Lung (tissue), 12 donors: ENCODE measurements around the gene ARHGAP28. TPM values are rescaled to one million over a fixed set of nuclear protein-coding genes. Genes with fewer than 3 reads are reported as not detected.

Source experiments
- ATAC-seq: fragments of 200-7000 bp; cut with Tn5 transposase; one replicate; pipeline ENCODE4 v1.9.1; 2020; ENCODE audit warnings: moderate number of reproducible peaks; ENCODE audit not compliant: insufficient read depth, low FRiP score
- DNase-seq, 3 donors: peaks; one replicate each; pipeline ENCODE4 v3.0.0-alpha.2; 2013 to 2017
- H3K27ac ChIP-seq, 2 donors: one replicate each; pipeline ENCODE4 v1.5.1; 2013; ENCODE audit warnings: mild to moderate bottlenecking in 2 of 2, moderate library complexity in 2 of 2, control low read depth in 1 of 2, inconsistent platforms in 1 of 2, low read depth in 1 of 2, low read length in 1 of 2
- H3K27me3 ChIP-seq, 3 donors: one replicate each; pipeline ENCODE4 v1.5.1; 2013; ENCODE audit warnings: low read length in 2 of 3; ENCODE audit not compliant: control insufficient read depth in 3 of 3, insufficient read depth in 3 of 3
- H3K36me3 ChIP-seq, 4 donors: one replicate each; pipeline ENCODE4 v1.5.1; 2013; ENCODE audit warnings: low read length in 4 of 4, mild to moderate bottlenecking in 1 of 4, moderate library complexity in 1 of 4; ENCODE audit not compliant: control insufficient read depth in 4 of 4, insufficient read depth in 4 of 4
- H3K4me1 ChIP-seq, 5 donors: one replicate each; pipeline ENCODE4 v1.5.1; 2013; ENCODE audit warnings: low read length in 5 of 5, mild to moderate bottlenecking in 2 of 5, moderate library complexity in 1 of 5; ENCODE audit not compliant: control insufficient read depth in 5 of 5, insufficient read depth in 5 of 5
- H3K4me3 ChIP-seq: one replicate; pipeline ENCODE4 v1.5.1; 2013; ENCODE audit warnings: mild to moderate bottlenecking, control low read depth, moderate library complexity
- H3K9ac ChIP-seq, 2 donors: one replicate each; pipeline ENCODE4 v1.5.1; 2013; ENCODE audit warnings: low read length in 2 of 2, control low read depth in 1 of 2; ENCODE audit not compliant: insufficient read depth in 1 of 2
- H3K9me3 ChIP-seq, 4 donors: one replicate each; pipeline ENCODE4 v1.5.1; 2013; ENCODE audit warnings: low read length in 3 of 4, mild to moderate bottlenecking in 1 of 4, moderate library complexity in 1 of 4; ENCODE audit not compliant: control insufficient read depth in 4 of 4, insufficient read depth in 3 of 4
- whole genome bisulfite sequencing, 2 donors: extraction: QIAGEN DNeasy Blood & Tissue Kit; methylation state at CpG; one replicate each; pipeline ENCODE4 v1.1.7; 2013; 5-methylcytosine and 5-hydroxymethylcytosine counted together
- polyA plus RNA-seq, 2 donors: library from polyadenylated mRNA; stranded (reverse); fragments of 200-250 nt; gene quantifications; one replicate each; pipeline ENCODE4 v1.2.1, GENCODE V29; 2013
- total RNA-seq, 2 donors: library from RNA; depleted of rRNA in 1 of 2; stranded (reverse); fragments of >200 nt in 1 of 2; gene quantifications; one replicate each; pipeline ENCODE4 v1.2.1, GENCODE V29; 2014 to 2021
- TF ChIP-seq, protein P1 (sequence below): IDR thresholded peaks from 2 replicates; pipeline ENCODE4 v1.5.1; 2012; ENCODE audit warnings: mild to moderate bottlenecking; ENCODE audit errors: control extremely low read depth, extremely low read depth
- donor health status: control.
- donor health status: control.
- donor health status: Bipolar disorder and iron deficiency.
- donor health status: healthy.
- donor health status: DM: yes; HTN: yes; CAD: no.

The ARHGAP28 gene
- total and polyA plus RNA-seq, 4 donors = 1.4 to 123 (median 5.6) TPM

DNA sequence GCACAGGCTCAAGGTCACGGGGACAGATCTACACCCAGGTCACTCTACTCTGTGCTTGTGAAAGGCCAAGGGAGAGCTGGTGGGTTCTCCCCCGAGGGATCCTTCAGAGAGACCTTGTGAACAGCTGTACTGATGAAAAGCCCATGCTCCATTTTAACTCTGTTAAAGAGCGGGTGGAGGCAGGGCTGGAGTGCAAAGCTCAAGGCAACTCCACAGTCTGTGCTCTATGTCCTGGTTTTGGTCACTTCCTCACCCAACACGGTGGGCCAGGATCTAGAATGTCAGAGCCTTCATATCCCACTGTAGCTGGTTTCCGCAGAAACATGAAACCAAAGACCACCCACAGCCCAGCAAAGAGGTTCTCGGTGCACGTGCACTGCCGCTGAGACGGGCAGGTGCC, 210.9 kb downstream of the ARHGAP28 start:
- Histone ChIP-seq H3K4me1 (no peaks in the 10 kb centered on the region), H3K27me3 (no peaks in the 10 kb centered on the region), H3K9ac (no peak overlapping the region), H3K9me3 (no peaks in the 10 kb centered on the region), H3K36me3 (no peaks in the 10 kb centered on the region), H3K4me3 (no peak overlapping the region), H3K27ac (no peak overlapping the region)
- no peak for DNase-seq
- WGBS, 2 donors = 93 to 95% methylated on average over 9 of the region's 9 CpGs
- TF ChIP-seq, protein P1, sequence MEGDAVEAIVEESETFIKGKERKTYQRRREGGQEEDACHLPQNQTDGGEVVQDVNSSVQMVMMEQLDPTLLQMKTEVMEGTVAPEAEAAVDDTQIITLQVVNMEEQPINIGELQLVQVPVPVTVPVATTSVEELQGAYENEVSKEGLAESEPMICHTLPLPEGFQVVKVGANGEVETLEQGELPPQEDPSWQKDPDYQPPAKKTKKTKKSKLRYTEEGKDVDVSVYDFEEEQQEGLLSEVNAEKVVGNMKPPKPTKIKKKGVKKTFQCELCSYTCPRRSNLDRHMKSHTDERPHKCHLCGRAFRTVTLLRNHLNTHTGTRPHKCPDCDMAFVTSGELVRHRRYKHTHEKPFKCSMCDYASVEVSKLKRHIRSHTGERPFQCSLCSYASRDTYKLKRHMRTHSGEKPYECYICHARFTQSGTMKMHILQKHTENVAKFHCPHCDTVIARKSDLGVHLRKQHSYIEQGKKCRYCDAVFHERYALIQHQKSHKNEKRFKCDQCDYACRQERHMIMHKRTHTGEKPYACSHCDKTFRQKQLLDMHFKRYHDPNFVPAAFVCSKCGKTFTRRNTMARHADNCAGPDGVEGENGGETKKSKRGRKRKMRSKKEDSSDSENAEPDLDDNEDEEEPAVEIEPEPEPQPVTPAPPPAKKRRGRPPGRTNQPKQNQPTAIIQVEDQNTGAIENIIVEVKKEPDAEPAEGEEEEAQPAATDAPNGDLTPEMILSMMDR = no peak
- no peak for ATAC-seq

DNA sequence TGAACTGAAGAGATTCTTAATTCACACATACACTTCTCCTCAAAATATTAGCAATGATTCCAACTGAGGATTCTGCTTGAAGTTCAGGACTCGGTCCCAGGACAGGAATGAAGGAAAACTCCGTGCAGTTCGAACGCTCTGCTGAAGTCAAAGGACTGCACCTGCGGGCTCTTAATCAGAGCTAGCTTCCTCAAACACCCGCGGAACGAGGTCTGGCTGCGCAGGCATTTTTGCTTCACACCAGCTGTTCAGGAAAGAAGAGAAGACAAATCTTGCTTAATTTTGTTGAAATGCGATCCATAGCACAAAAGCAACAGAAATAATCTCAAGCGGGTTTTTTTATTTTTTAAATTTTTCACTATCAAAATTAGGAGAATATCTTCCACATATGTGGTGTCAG, 212.5 kb downstream of the ARHGAP28 start:
- WGBS, 2 donors = 58 to 70% methylated on average over 11 of the region's 11 CpGs
- ATAC-seq (no peak), DNase-seq (no peak)
- Histone ChIP-seq H3K4me3 (no peak overlapping the region), H3K9me3 (no peaks in the 10 kb centered on the region), H3K27me3 (no peaks in the 10 kb centered on the region), H3K36me3 (no peaks in the 10 kb centered on the region), H3K27ac (no peak overlapping the region), H3K4me1 (no peaks in the 10 kb centered on the region), H3K9ac (no peak overlapping the region)
- TF ChIP-seq, protein P1 = no peak

DNA sequence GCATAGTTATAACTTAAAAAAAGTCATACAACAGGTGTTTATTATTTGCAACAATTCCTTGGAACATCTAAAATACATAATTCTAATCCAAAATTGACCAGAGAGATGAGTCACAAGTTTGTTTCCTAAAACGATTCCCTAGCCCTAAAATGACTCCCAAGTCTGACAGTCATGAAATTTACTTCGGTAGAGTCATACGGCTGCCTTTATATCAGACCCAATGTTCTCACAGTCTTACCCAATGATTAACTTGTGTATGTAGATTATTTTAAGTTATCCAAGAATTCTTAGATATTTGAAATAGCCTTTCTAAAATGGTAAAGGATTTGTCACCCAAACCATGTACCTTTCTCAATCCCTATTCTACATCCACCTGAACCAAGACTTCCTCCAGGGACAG, 213.2 kb downstream of the ARHGAP28 start:
- H3K4me3 ChIP-seq = no peak overlapping the region
- ATAC-seq = no peak
- TF ChIP-seq, protein P1 = no peak
- peaks cover 0 to 6% (median 0%) of the 10 kb centered on the region in 5 donors for H3K4me1 ChIP-seq
- H3K9me3 ChIP-seq = no peaks in the 10 kb centered on the region
- no peaks in the 10 kb centered on the region for H3K36me3 ChIP-seq
- no peak overlapping the region for H3K27ac ChIP-seq
- no peaks in the 10 kb centered on the region for H3K27me3 ChIP-seq
- DNase-seq = no peak
- WGBS, 2 donors = 92 to 95% methylated on average over 3 of the region's 3 CpGs
- H3K9ac ChIP-seq = no peak overlapping the region

DNA sequence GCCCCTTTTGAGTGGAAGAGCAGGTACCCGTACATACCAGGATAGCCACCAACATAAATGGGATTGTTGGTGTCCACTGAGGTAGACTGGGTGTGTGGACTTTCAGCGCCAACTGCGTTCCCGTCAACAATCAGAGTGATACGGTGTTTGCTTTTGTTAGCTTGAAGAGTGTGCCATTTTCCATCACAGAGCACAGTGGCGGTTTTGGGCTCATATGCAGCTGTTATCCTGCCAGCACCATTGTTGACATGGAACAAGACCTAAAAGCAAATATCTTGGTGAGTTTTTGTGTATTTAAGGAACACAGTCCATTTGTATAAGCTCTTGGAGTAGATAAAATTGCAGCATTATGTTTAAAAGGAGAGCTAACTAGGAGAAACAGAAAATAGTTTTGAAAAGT, 213.6 kb downstream of the ARHGAP28 start:
- no peaks in the 10 kb centered on the region for H3K9me3 ChIP-seq
- 74 to 86% methylated on average over 6 of the region's 6 CpGs for WGBS, 2 donors
- no peak overlapping the region for H3K4me3 ChIP-seq
- TF ChIP-seq, protein P1 = no peak
- H3K4me1 ChIP-seq = peaks cover 0 to 10% (median 0%) of the 10 kb centered on the region in 5 donors
- H3K9ac ChIP-seq = no peak overlapping the region
- no peak overlapping the region for H3K27ac ChIP-seq
- DNase-seq (no peak), ATAC-seq (no peak)
- H3K36me3 ChIP-seq = no peaks in the 10 kb centered on the region
- no peaks in the 10 kb centered on the region for H3K27me3 ChIP-seq
